ENCODE data around the gene ITPR1. TPM values are rescaled to one million over a fixed set of nuclear protein-coding genes. Genes with fewer than 3 reads are reported as not detected.

Gene ITPR1
- total RNA-seq, 1 donor from 2014 or later = 251 TPM

- no peak for DNase-seq (ENCODE audit: low spot score)
Measured at GRCh38 chr3:4641863-4642563, 148.9 kb downstream of the ITPR1 start.

GRCh38 chr3:4642611-4643010, 149.5 kb downstream of the ITPR1 start:
- no peak for DNase-seq (ENCODE audit: low spot score)

GRCh38 chr3:4643904-4644547, 150.9 kb downstream of the ITPR1 start:
- DNase-seq (ENCODE audit: low spot score) = no peak

- DNase-seq (ENCODE audit: low spot score) = no peak
Measured at GRCh38 chr3:4644951-4645350, 151.8 kb downstream of the ITPR1 start.

GRCh38 chr3:4645468-4645867, 152.3 kb downstream of the ITPR1 start:
- no peak for DNase-seq (ENCODE audit: low spot score)

- no peak for DNase-seq (ENCODE audit: low spot score)
Measured at GRCh38 chr3:4647411-4647810, 154.3 kb downstream of the ITPR1 start.

- DNase-seq (ENCODE audit: low spot score) = no peak
Measured at GRCh38 chr3:4655145-4656045, 162.2 kb downstream of the ITPR1 start.

GRCh38 chr3:4656059-4656458, 162.9 kb downstream of the ITPR1 start:
- DNase-seq (ENCODE audit: low spot score) = peak; percentile 75

- no peak for DNase-seq (ENCODE audit: low spot score)
Measured at GRCh38 chr3:4656626-4657328, 163.6 kb downstream of the ITPR1 start.

GRCh38 chr3:4660936-4661335, 167.8 kb downstream of the ITPR1 start:
- DNase-seq (ENCODE audit: low spot score) = no peak

GRCh38 chr3:4664412-4664811, 171.3 kb downstream of the ITPR1 start:
- DNase-seq (ENCODE audit: low spot score) = no peak

- peak; percentile 10 for DNase-seq (ENCODE audit: low spot score)
Measured at GRCh38 chr3:4665197-4665596, 172.0 kb downstream of the ITPR1 start.

- DNase-seq (ENCODE audit: low spot score) = no peak
Measured at GRCh38 chr3:4666071-4666470, 172.9 kb downstream of the ITPR1 start.

- no peak for DNase-seq (ENCODE audit: low spot score)
Measured at GRCh38 chr3:4670352-4670751, 177.2 kb downstream of the ITPR1 start.

GRCh38 chr3:4672725-4673275, 179.7 kb downstream of the ITPR1 start:
- no peak for DNase-seq (ENCODE audit: low spot score)

GRCh38 chr3:4674216-4674615, 181.1 kb downstream of the ITPR1 start:
- DNase-seq (ENCODE audit: low spot score) = peak; percentile 6

GRCh38 chr3:4675704-4676103, 182.6 kb downstream of the ITPR1 start:
- DNase-seq (ENCODE audit: low spot score) = no peak

- no peak for DNase-seq (ENCODE audit: low spot score)
Measured at GRCh38 chr3:4678320-4678719, 185.2 kb downstream of the ITPR1 start.

GRCh38 chr3:4680227-4680691, 187.1 kb downstream of the ITPR1 start:
- DNase-seq (ENCODE audit: low spot score) = no peak

- no peak for DNase-seq (ENCODE audit: low spot score)
Measured at GRCh38 chr3:4680871-4681300, 187.7 kb downstream of the ITPR1 start.

- DNase-seq (ENCODE audit: low spot score) = no peak
Measured at GRCh38 chr3:4681301-4681700, 188.2 kb downstream of the ITPR1 start.
